ENCODE results near the gene ATP8B1.

Gene ATP8B1

GRCh38 chr18:57802213-57803102 lies 657 bp downstream of the ATP8B1 start:
- TF ChIP-seq CTCF (IDR thresholded peaks at IDR 0.05; ENCODE audit: low read depth, low read length, missing control alignments): no peak
- no peak overlapping the region for H3K4me3 ChIP-seq (ENCODE audit: low read depth, low read length)
- DNase-seq (ENCODE audit: low read depth): no peak

DNA sequence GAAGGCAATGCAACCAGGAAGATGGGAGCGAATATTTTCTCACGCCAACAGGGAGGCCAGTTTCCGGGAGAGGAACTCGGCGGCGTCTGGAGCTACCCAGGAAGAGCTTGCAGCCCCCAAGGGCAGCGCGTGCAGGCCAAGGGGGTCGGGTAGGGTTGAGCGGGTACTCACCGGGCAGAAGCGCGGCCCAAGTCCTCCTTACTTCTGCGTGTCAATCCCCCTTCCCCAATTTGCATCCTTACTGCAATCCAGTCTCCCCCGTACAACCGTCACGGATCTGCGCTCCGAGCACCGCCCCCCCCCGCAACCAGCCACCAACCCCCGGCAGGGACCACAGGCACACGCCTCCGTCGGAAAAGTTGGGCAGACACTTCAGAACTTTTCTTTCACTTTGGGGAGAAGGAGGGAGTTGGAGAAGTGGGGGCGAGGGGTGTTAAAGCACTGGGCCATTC lies 1.3 kb downstream of the ATP8B1 start:
- TF ChIP-seq CTCF (IDR thresholded peaks at IDR 0.05; ENCODE audit: low read depth, low read length, missing control alignments): no peak
- DNase-seq (ENCODE audit: low read depth): no peak
- no peak overlapping the region for H3K4me3 ChIP-seq (ENCODE audit: low read depth, low read length)

DNA sequence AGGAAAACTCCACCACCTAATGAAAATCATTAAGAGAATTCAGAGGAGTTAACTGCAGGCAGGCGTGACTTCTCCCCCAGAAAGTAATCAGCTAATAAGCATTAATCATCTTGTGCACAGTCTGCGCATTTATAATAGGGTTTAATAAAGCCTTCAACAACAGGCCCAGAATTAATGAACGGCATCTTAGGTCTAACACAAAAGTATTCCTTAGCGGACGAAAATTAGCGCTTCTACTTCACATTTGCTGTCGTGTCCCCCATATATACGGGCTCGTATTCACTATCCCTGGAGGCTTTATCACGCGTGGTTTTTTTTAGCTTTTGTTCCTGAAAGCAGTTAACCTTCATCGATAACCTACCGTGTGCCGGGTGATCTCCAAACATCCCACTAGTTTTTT lies 1.8 kb downstream of the ATP8B1 start:
- DNase-seq (ENCODE audit: low read depth): no peak
- no peak for TF ChIP-seq CTCF (IDR thresholded peaks at IDR 0.05; ENCODE audit: low read depth, low read length, missing control alignments)
- H3K4me3 ChIP-seq (ENCODE audit: low read depth, low read length): no peak overlapping the region

DNA sequence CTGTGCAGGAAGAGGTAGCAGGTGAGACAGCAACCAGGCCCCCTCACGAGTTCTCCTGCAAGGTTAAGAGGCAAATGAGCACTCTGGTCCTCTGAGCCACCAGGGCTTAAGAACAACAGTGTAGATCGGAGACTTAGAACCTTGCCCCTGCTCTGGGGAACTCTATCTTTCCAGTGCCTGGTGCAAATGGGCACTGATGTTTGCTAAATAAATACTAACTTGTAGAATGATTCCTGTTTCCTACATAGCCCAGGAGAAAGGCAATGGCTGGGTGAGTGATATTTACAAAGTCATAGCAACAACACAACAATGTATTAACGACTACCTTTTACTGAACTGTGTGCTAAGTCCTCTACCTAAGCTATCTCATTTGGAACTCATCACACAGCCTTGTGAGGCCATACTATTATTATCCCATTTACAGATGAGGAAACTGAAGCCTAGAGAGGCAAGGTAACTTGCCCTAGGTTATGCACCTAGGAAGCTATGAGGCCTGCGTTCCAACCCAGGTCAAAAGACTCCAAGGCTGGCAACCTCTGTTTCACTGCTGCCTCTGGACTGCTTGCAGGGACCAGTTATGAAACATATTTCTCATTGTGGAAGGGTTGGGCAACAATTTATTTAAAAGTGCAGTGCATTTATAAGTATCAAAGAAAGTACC lies 4.3 kb downstream of the ATP8B1 start:
- no peak for TF ChIP-seq CTCF (IDR thresholded peaks at IDR 0.05; ENCODE audit: low read depth, low read length, missing control alignments)
- H3K4me3 ChIP-seq (ENCODE audit: low read depth, low read length): no peak overlapping the region
- no peak for DNase-seq (ENCODE audit: low read depth)

DNA sequence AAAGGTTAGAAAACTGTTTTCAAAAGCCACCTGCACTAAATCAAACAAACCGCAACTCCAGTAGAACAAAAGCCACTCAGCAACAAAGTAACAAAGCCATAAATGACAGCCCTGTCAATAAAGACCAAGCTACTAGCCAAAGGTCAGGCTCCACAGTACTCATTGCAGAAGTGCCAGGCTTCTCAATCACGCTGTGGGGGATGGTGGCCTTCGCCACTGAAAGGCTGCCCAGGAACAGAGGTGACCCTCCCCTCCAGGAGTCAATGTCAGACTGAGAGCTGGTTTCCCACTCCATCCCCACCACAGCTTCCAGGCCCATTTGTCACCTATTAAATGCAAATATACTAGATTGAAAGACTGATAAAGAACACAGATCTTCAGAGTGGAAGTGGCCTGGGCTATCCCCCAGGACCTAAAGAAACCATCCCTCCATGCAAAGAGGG lies 5.9 kb downstream of the ATP8B1 start:
- H3K4me3 ChIP-seq (ENCODE audit: low read depth, low read length): no peak overlapping the region
- TF ChIP-seq CTCF (IDR thresholded peaks at IDR 0.05; ENCODE audit: low read depth, low read length, missing control alignments): no peak
- no peak for DNase-seq (ENCODE audit: low read depth)

GRCh38 chr18:57794951-57795728 lies 8.0 kb downstream of the ATP8B1 start:
- H3K4me3 ChIP-seq (ENCODE audit: low read depth, low read length): no peak overlapping the region
- DNase-seq (ENCODE audit: low read depth): no peak
- no peak for TF ChIP-seq CTCF (IDR thresholded peaks at IDR 0.05; ENCODE audit: low read depth, low read length, missing control alignments)

Measured in GM12864 (cell line).